Tibial nerve (tissue), 4 donors: Measurements from ENCODE around the gene ZNF624. TPM values are rescaled to one million over a fixed set of nuclear protein-coding genes. Genes with fewer than 3 reads are reported as not detected.
"Not testable (repeated sequence)": the region's sequence is repeated elsewhere in the genome, so short reads cannot be mapped to it uniquely, and the experiment has no call there.

Source experiments
- DNase-seq, 2 donors: peaks; one replicate each; pipeline ENCODE4 v3.0.0-alpha.2; 2019; ENCODE audit warnings: low spot score in 2 of 2
- H3K27ac ChIP-seq, 4 donors: fragments of 200-600 bp; sonication (generic) in 3 of 4; one replicate each; pipeline ENCODE4 v1.5.1; 2017 to 2019; ENCODE audit warnings: mild to moderate bottlenecking in 1 of 4
- H3K27me3 ChIP-seq, 2 donors: fragments of 200-600 bp; sonication (generic) in 1 of 2; one replicate each; pipeline versions ENCODE4 v1.5.1 to v1.6.0; 2017 to 2019
- H3K36me3 ChIP-seq, 3 donors: fragments of 200-600 bp; sonication (generic); one replicate each; pipeline ENCODE4 v1.5.1; 2018 to 2019
- H3K4me1 ChIP-seq, 4 donors: fragments of 200-600 bp; sonication (generic) in 3 of 4; one replicate each; pipeline ENCODE4 v1.5.1; 2017 to 2019
- H3K4me3 ChIP-seq, 4 donors: fragments of 200-600 bp; sonication (generic) in 3 of 4; one replicate each; pipeline ENCODE4 v1.5.1; 2017 to 2019; ENCODE audit warnings: mild to moderate bottlenecking in 1 of 4, moderate library complexity in 1 of 4
- H3K9me3 ChIP-seq, 4 donors: fragments of 200-600 bp; sonication (generic) in 3 of 4; one replicate each; pipeline ENCODE4 v1.5.1; 2017 to 2019
- EP300 ChIP-seq, 2 donors: sonication (generic); formaldehyde crosslinking; IDR thresholded peaks; one replicate each; pipeline ENCODE4 v1.6.1; 2017; ENCODE audit warnings: antibody characterized with exemption in 2 of 2, mild to moderate bottlenecking in 1 of 2
- POLR2A ChIP-seq, 2 donors: fragments of 450-650 bp; IDR thresholded peaks; one replicate each; pipeline ENCODE4 v1.6.1; 2017; ENCODE audit warnings: antibody characterized with exemption in 2 of 2, mild to moderate bottlenecking in 2 of 2, moderate library complexity in 2 of 2
- WGBS, 2 donors: methylation state at CpG; one replicate each; pipeline ENCODE4 v1.1.5; 2018; 5-methylcytosine and 5-hydroxymethylcytosine counted together
- total RNA-seq, 4 donors: library from RNA; depleted of rRNA; stranded (reverse); fragments of >200 nt; gene quantifications; one replicate each; pipeline ENCODE4 v1.1.0, GENCODE V29; 2016
- TF ChIP-seq, protein P1 (sequence below), 5 experiments: fragments of 200-600 bp in 3 of 5; fragments of 450-650 bp in 2 of 5; sonication (generic) in 3 of 5; IDR thresholded peaks; one replicate each; pipeline ENCODE4 v1.5.1; 2016 to 2019; ENCODE audit warnings: antibody characterized with exemption in 5 of 5, mild to moderate bottlenecking in 3 of 5, moderate library complexity in 2 of 5

Gene ZNF624
- total RNA-seq: 1 to 10 TPM; 5.2 to 7.8 (median 6.6) TPM

DNA sequence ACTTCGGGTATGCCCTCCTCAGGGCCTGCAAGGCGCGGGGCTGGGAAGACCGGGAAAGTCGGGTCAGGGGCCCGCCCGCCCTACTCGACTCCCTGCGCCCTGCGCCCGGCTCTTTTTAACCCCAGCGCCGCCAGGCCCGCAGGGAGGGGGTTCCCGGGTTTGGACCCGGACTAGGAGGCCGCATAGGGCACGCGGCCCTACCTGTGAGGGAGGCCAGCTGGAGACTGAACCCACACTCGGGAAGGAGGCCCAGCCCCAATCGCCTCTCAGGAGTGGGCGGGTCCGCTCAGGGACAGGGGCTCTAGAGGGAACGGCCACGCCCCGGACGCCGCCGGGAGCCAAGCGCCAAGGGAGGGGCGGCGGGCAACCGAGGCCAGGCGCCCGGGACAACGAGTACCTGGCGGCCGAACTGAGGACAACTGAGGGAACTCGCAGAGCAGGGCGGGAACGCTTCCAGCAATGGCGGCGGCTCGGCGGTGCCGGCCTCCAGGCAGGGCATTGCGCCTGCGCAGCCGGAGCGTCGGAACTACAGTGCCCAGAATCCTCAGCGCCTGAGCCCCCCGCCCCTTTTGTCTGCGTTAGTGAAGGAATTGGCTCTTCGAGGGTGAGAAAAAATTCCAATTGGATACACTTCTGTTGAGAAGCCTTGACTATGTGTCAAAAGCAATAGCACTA is at the start of gene ZNF624:
Gene ZNF624 (minus strand): TSS at position 484 of the 675 bp plus-strand sequence.
- TF ChIP-seq EP300 (IDR thresholded peaks at IDR 0.05) (peak; percentile 90 to 93), POLR2A (IDR thresholded peaks at IDR 0.05) (peak in 1 of 2 donors; percentile 74)
- TF ChIP-seq, protein P1, sequence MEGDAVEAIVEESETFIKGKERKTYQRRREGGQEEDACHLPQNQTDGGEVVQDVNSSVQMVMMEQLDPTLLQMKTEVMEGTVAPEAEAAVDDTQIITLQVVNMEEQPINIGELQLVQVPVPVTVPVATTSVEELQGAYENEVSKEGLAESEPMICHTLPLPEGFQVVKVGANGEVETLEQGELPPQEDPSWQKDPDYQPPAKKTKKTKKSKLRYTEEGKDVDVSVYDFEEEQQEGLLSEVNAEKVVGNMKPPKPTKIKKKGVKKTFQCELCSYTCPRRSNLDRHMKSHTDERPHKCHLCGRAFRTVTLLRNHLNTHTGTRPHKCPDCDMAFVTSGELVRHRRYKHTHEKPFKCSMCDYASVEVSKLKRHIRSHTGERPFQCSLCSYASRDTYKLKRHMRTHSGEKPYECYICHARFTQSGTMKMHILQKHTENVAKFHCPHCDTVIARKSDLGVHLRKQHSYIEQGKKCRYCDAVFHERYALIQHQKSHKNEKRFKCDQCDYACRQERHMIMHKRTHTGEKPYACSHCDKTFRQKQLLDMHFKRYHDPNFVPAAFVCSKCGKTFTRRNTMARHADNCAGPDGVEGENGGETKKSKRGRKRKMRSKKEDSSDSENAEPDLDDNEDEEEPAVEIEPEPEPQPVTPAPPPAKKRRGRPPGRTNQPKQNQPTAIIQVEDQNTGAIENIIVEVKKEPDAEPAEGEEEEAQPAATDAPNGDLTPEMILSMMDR (IDR thresholded peaks at IDR 0.05): peak in 2 of 5 experiments; percentile 19 to 40
- H3K9me3 ChIP-seq: no peaks in the 10 kb centered on the region
- peak within 1 kb of the TSS; percentile 66 to 93 (median 78) for H3K4me3 ChIP-seq
- 1% methylated on average over 35 to 48 of the region's 55 CpGs for WGBS, 2 donors
- H3K27ac ChIP-seq: peak within 1 kb of the TSS; percentile 89 to 97 (median 93)
- H3K4me1 ChIP-seq: peaks cover 0 to 25% (median 0%) of the 10 kb centered on the region in 4 donors
- H3K27me3 ChIP-seq: no peaks in the 10 kb centered on the region
- no peaks in the 10 kb centered on the region for H3K36me3 ChIP-seq
- DNase-seq: peak; percentile 87

DNA sequence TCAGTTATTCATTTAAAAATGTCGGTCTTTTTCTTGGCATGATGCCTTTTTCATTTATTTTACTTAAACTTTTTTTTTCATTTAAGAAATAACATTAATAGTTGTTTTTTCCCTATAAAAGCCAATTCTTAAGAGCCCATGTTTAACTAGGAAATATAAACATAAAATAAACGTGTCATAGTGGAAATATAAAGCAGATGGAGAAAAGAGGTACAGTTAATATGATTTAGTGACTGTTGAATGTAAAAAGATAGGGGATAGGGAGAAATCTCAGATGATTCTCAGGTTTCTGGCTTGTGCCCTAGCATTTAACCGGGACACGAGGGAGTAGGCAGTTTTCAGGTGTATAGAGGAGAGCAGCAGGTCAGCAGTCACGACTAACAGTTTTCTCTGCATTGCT is 44.0 kb upstream of the ZNF624 start:
- not testable (repeated sequence) for H3K4me1 ChIP-seq, H3K36me3 ChIP-seq, H3K27me3 ChIP-seq, H3K27ac ChIP-seq, H3K4me3 ChIP-seq, H3K9me3 ChIP-seq, DNase-seq
- WGBS, 2 donors: 53 to 67% methylated on average over 5 of the region's 5 CpGs

DNA sequence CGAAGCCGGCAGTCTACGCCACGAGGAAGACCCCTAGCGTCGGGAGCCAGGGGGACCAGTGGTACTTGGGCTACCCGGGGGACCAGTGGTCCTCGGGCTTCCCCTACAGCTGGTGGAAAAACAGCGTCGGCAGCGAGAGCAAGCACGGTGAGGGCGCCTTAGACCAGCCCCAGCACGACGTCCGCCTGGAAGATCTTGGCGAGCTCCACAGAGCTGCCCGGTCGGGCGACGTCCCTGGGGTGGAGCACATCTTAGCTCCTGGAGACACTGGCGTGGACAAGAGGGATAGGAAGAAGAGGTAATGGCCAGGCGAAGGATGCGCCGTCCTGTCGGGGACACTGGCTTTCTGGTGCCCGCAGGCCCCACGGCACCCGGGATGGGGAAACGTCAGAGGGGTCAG is 36.8 kb upstream of the ZNF624 start:
- not testable (repeated sequence) for DNase-seq, H3K9me3 ChIP-seq, H3K36me3 ChIP-seq, H3K4me1 ChIP-seq, H3K27ac ChIP-seq, H3K27me3 ChIP-seq
- WGBS, 2 donors: 90 to 91% methylated on average over 28 to 30 of the region's 30 CpGs
- peak overlapping the region in 1 of 4 donors; percentile 45 for H3K4me3 ChIP-seq

DNA sequence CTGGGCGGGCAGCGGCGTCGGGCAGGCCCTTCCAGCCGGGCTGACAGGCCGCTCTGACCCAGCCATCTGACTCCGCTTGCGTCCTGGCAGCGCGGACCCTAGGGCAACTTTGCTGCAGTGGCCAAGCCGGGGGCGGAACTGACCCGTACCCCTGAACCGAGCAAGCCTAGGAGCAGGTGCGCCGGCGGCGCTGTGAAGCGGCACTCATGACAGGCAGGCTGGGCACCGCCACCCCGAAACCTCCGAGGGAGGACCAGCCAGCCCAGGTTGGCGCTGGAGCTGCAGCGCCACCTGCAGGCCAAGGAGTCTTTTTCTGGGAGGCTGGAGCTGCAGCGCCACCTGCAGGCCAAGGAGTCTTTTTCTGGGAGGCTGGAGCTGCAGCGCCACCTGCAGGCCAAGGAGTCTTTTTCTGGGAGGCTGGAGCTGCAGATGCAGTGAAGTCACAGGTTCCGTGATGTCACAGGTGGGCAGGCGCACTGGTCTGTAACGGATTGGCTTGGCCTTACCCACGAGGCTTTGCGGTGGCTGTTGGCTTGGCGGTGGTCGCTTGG is 36.2 kb upstream of the ZNF624 start, which contains the start of gene CCDC144A:
Gene CCDC144A (plus strand): TSS at position 511 of the 551 bp plus-strand sequence. CDS start 160 bp downstream, outside the sequence.
- DNase-seq: peak in 1 of 2 donors; percentile 51
- TF ChIP-seq, protein P1 (IDR thresholded peaks at IDR 0.05): peak in 4 of 5 experiments; percentile 21 to 48 (median 36)
- not testable (repeated sequence) for H3K27ac ChIP-seq, H3K27me3 ChIP-seq, H3K9me3 ChIP-seq, H3K36me3 ChIP-seq, H3K4me1 ChIP-seq
- WGBS, 2 donors: 70 to 75% methylated on average over 8 to 17 of the region's 33 CpGs
- peak within 1 kb of the TSS in 1 of 4 donors; percentile 45 for H3K4me3 ChIP-seq

DNA sequence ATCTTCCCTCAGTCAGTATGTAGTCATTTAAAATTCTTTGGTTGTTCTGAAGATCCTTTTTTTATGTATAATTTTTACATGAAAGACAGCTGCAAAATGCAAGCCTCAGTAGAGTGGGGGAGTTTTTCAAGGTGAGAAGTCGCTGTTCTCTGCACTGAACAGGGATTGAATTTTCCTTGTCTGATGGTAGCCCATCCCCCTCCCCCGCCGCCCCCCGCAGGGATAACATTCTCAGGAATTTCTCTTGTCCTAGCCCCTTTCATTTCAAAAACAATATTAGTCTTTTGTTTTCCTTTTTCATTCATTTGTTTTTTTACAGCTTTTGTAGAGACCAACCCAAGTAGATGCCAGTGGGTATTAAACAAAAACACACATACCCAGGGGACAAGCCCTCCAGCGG is 33.5 kb upstream of the ZNF624 start:
- H3K4me1 ChIP-seq, DNase-seq, H3K4me3 ChIP-seq, H3K36me3 ChIP-seq, H3K9me3 ChIP-seq, H3K27ac ChIP-seq: not testable (repeated sequence)
- peaks cover 0 to 15% of the 10 kb centered on the region in 2 donors for H3K27me3 ChIP-seq
- WGBS, 2 donors: 33 to 44% methylated on average over 5 of the region's 5 CpGs

DNA sequence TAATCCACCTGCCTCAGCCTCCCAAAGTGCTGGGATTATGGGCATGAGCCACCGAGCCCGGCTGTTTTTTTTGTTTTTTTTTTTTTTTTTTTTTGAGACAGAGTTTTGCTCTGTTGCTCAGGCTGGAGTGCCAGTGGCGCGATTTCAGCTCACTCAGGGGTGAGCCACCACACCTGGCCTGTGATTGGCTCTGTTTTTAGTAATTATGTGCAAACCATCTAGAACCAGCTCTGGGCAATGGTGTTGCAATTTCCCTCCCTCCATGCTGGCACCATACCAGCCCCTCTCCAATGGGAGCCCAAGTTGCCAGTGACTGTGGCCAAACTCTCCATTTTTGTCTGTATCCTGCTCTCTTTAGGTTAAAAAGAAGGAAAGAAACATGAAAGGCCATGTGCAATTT is 32.4 kb upstream of the ZNF624 start:
- H3K9me3 ChIP-seq, DNase-seq, H3K4me3 ChIP-seq, H3K27ac ChIP-seq, H3K36me3 ChIP-seq, H3K4me1 ChIP-seq: not testable (repeated sequence)
- H3K27me3 ChIP-seq: peaks cover 0 to 15% of the 10 kb centered on the region in 2 donors
- WGBS, 2 donors: 94 to 96% methylated on average over 4 of the region's 4 CpGs

DNA sequence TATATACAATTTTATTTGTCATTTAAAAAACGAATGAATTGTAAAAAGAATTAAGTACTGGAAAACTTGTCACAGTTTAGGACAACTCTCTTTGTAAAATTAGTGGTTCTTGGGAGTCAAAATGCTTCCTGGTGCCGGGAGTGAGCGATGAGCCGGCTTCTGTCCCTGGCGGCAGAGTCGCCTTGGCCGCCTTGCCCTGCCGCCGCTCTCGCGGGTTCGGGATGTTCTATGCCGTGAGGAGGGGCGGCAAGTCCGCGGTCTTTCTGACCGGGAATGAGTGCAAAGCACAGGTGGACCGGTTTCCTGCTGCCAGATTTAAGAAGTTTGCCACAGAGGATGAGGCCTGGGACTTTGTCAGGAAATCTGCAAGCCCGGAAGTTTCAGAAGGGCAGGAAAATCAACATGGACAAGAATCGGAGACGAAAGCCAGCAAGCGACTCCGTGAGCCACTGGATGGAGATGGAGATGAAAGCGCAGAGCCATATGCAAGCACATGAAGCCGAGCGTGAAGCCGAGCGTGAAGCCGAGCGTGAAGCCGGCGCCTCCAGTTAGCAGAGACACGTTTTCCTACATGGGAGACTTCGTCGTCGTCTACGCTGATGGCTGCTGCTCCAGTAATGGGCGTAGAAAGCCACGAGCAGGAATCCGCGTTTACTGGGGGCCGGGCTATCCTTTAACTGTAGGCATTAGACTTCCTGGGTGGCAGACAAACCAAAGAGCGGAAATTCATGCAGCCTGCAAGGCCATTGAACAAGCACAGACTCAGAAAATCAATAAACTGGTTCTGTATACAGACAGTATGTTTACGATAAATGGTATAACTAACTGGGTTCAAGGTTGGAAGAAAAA is 29.9 kb upstream of the ZNF624 start:
- peak overlapping the region in 1 of 4 donors; percentile 12 for H3K4me3 ChIP-seq
- H3K9me3 ChIP-seq, H3K4me1 ChIP-seq, H3K36me3 ChIP-seq, DNase-seq, H3K27ac ChIP-seq: not testable (repeated sequence)
- 54 to 58% methylated on average over 44 of the region's 44 CpGs for WGBS, 2 donors
- H3K27me3 ChIP-seq: peaks cover 0 to 19% of the 10 kb centered on the region in 2 donors
